Measurements from ENCODE around the gene CDH12.

CDH12 gene

DNA sequence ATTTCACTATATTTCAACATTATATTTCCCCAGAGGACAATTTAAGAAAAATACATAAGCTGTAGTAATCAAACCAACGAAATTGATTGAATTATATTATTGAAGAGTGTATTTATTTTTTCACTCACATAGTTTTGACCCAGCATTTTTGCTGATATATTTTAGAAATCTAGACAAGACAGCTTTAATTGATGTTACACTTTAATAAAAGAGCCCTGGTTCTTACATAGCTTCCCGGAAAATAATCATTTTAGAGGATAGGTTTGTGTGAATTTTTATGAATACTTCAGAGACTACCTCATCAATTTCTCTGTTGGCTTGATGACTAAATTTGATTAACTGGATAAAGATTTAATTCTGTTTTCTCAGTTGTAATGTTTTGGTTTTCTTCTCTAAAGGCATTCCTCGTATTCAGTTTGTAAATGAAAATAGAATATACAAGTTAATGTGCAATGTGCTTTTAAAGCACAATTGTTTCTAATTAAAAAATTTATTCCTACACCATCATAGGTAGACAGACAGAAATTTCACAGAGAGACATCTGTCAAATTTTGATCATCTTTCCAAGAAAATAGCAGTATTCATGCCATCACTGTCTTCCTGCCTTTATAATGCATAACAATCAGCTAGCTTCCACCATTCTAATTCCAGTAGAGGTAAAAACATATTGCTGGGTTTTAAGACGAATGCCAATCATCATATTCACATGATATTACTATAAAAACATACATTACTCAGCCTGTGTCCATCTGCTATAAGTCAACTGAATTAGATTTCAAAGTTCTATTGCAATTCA, 441.4 kb downstream of the CDH12 start:
- Histone ChIP-seq H3K27me3 (no peaks in the 10 kb centered on the region), H3K4me1 (no peaks in the 10 kb centered on the region), H3K36me3 (no peaks in the 10 kb centered on the region), H3K4me3 (ENCODE audit: low read depth, low read length) (no peak overlapping the region), H3K9me3 (no peaks in the 10 kb centered on the region)
- no peak for DNase-seq
- TF ChIP-seq, protein P1, sequence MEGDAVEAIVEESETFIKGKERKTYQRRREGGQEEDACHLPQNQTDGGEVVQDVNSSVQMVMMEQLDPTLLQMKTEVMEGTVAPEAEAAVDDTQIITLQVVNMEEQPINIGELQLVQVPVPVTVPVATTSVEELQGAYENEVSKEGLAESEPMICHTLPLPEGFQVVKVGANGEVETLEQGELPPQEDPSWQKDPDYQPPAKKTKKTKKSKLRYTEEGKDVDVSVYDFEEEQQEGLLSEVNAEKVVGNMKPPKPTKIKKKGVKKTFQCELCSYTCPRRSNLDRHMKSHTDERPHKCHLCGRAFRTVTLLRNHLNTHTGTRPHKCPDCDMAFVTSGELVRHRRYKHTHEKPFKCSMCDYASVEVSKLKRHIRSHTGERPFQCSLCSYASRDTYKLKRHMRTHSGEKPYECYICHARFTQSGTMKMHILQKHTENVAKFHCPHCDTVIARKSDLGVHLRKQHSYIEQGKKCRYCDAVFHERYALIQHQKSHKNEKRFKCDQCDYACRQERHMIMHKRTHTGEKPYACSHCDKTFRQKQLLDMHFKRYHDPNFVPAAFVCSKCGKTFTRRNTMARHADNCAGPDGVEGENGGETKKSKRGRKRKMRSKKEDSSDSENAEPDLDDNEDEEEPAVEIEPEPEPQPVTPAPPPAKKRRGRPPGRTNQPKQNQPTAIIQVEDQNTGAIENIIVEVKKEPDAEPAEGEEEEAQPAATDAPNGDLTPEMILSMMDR (IDR thresholded peaks at IDR 0.05; ENCODE audit: low read depth, low read length): no peak

DNA sequence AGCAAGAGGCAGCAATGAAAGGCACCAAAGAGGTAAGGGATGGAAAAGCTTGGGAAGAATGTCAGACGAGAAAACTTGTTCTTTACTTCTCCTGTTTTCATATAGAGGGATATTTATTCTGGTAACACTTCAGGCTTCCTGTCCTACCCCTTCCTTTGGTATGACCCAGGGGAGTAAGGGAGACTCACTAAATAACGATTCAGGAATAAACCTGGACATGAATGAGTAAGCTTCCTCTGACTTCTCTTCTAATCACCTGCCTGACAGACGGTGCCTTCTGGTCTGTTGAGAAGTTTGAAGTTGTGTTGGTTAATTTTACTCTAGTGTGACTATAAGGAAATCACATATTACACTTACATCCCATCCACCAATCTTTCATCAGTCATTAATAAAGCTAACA, 461.2 kb downstream of the CDH12 start:
- TF ChIP-seq, protein P1 (IDR thresholded peaks at IDR 0.05; ENCODE audit: low read depth, low read length): no peak
- Histone ChIP-seq H3K4me3 (ENCODE audit: low read depth, low read length) (no peak overlapping the region), H3K27me3 (no peaks in the 10 kb centered on the region), H3K36me3 (no peaks in the 10 kb centered on the region), H3K9me3 (no peaks in the 10 kb centered on the region), H3K4me1 (no peaks in the 10 kb centered on the region)
- no peak for DNase-seq

DNA sequence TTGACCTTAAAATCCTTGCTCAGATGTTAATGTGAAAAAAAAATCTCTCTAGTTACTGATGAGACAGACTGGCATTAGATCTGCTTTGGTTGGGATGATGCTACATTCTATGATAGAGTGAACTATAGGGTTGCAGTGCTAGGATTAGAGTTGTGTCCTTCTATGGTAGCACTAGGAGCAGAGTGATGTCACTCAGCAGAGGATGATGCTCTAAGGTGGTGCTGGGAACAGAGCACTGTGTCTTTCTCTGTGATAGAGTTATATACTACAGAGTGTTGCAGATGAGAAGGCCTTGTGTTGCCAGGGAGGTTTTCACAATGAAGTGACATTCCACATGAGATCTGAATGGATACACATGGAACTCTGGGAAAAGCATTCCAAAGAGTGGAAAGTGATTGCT, 462.3 kb downstream of the CDH12 start:
- Histone ChIP-seq H3K4me3 (ENCODE audit: low read depth, low read length) (no peak overlapping the region), H3K4me1 (no peaks in the 10 kb centered on the region), H3K9me3 (no peaks in the 10 kb centered on the region), H3K27me3 (no peaks in the 10 kb centered on the region), H3K36me3 (no peaks in the 10 kb centered on the region)
- TF ChIP-seq, protein P1 (IDR thresholded peaks at IDR 0.05; ENCODE audit: low read depth, low read length): no peak
- no peak for DNase-seq

DNA sequence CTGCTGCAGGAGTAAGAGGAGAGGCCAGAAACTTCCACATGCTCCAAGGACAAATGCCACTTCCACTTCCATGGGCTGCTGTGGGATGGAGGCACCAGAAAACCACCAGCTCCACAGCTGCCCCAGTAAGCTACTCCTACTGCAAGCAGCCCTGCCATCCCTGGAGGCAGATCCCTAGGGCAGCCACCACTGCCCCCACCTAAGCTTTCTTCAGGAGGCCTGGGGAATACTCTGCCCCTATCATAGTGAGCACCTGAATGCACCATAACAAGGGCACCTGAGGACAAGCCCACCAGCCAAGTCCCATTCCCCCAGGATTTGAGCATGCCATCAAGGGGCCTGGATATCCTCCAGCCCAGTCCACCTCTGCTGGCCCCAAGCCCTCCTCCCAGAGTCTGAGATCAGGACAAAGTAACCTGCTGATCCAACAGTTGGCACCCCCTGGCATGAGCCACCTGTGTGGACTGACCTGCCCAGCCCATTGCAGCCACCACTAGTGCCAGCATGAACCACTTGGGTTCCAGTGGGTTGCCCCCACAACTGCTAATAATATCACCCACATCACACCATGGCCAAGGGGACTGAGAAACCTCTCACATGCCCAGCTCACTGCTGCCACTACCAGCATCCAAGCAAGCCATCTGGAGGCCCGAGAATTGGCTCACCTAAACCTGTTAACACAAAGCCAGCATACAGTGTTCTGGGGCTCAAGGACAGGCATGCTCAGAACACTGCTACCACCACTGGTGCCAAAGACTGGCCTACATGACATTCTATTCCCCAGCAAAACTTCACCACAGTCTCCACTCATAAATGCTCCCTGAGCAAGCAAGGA, 480.1 kb downstream of the CDH12 start:
- H3K9me3 ChIP-seq: no peaks in the 10 kb centered on the region
- H3K27me3 ChIP-seq: no peaks in the 10 kb centered on the region
- H3K4me1 ChIP-seq: no peaks in the 10 kb centered on the region
- no peaks in the 10 kb centered on the region for H3K36me3 ChIP-seq
- no peak for DNase-seq
- no peak overlapping the region for H3K4me3 ChIP-seq (ENCODE audit: low read depth, low read length)
- TF ChIP-seq, protein P1 (IDR thresholded peaks at IDR 0.05; ENCODE audit: low read depth, low read length): no peak

DNA sequence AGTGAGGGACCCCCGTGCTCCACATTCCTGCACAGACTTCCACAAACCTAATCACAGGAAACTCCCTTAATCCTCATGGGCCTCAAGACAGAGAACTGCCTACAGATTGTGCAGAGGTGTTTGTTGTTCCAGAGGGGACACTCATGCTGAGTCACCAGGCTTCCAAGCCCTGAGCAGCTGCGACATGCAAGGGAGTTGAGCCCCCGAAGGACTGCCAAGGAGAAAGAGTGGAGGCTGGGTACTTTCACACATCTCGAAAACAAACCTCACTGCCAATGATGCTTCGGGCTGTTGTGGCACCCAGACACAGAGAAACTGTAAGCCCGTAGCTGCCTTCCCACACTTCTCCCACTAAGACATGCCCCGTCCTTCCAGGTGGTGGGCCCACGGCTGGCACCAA, 480.8 kb downstream of the CDH12 start:
- no peaks in the 10 kb centered on the region for H3K9me3 ChIP-seq
- H3K4me3 ChIP-seq (ENCODE audit: low read depth, low read length): no peak overlapping the region
- H3K36me3 ChIP-seq: no peaks in the 10 kb centered on the region
- TF ChIP-seq, protein P1 (IDR thresholded peaks at IDR 0.05; ENCODE audit: low read depth, low read length): no peak
- no peaks in the 10 kb centered on the region for H3K27me3 ChIP-seq
- H3K4me1 ChIP-seq: no peaks in the 10 kb centered on the region
- no peak for DNase-seq

DNA sequence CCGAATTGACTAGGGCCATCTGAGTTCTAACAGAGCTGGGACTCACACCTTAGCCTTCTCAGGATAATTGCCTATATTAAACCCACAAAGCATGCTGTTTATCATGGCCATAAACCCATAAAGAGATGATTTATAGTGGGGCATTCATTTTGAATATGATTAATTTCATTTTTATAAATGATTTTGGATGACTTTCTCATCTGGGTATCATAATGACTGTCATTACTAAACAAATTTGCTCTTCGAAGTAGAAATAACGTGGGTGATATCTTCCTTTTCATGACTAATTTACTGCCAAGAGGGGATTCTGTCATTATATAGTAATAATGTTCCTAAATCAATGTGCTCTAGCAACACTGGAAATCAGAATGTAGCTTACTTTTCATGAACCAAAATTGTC, 498.2 kb downstream of the CDH12 start:
- Histone ChIP-seq H3K27me3 (no peaks in the 10 kb centered on the region), H3K9me3 (no peaks in the 10 kb centered on the region), H3K4me3 (ENCODE audit: low read depth, low read length) (no peak overlapping the region), H3K4me1 (no peaks in the 10 kb centered on the region), H3K36me3 (no peaks in the 10 kb centered on the region)
- TF ChIP-seq, protein P1 (IDR thresholded peaks at IDR 0.05; ENCODE audit: low read depth, low read length): no peak
- no peak for DNase-seq

All from BE2C (cell line).